GM19351 (cell line): Measurements from ENCODE around the gene ENAM.
"Not testable (repeated sequence)": the region's sequence is repeated elsewhere in the genome, so short reads cannot be mapped to it uniquely, and the experiment has no call there.

Source experiments
- ATAC-seq: cut with Tn5 transposase; IDR thresholded peaks from one replicate; pipeline ENCODE4 v1.9.1; 2021; ENCODE audit warnings: mild to moderate bottlenecking, moderate library complexity; ENCODE audit not compliant: unreplicated experiment

Gene ENAM

DNA sequence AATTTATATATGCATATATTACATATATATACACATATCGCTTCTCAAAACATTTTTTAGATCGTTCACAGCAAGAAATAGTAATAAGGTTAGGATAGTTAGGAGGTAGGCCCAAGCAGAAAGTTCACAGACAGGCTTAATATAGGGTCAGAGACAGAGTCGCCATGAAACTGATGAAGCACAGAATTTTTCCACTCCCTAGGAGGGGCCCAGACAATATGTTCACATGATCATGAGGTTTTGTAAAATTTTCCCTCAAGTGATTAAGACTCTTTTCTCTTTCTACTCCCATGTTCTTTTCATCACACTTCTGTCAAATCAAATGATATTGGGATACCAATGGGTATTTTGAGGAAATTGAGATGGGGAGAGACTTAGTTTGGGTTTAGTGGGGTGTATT is 5.2 kb upstream of the ENAM start:
- no peak for ATAC-seq

DNA sequence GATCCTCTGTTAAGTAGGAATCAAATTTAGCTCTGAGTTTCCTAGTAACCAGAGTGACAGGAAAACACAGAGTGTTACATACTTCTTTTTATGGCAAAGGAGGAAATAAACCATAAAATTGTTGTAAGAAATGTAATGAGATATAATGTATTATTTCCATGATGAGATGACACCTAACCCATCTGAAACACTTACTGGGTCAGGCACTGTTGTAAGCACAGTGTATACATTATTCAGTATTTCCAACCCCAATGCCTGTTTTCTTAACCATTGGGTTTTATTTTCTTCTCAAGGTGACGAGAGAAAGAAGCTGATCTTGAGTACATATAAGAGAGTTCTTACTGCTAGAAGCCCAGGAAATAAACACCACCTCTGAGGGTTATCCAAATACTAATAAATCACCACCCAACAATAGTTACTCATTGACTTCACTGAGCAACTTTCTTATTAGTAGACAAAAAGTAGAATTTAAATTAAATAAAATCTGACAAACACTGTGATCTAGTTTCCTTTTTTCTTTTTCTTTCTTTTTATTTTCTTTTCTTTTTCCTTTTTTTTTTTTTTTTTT is 4.2 kb upstream of the ENAM start:
- no peak for ATAC-seq

- ATAC-seq, result no peak
Observed at GRCh38 chr4:70627620-70628019, 924 bp upstream of the ENAM start.

- no peak for ATAC-seq
Observed at GRCh38 chr4:70629469-70630090, 1.0 kb downstream of the ENAM start.

GRCh38 chr4:70630162-70630561 is 1.6 kb downstream of the ENAM start:
- ATAC-seq, result no peak

DNA sequence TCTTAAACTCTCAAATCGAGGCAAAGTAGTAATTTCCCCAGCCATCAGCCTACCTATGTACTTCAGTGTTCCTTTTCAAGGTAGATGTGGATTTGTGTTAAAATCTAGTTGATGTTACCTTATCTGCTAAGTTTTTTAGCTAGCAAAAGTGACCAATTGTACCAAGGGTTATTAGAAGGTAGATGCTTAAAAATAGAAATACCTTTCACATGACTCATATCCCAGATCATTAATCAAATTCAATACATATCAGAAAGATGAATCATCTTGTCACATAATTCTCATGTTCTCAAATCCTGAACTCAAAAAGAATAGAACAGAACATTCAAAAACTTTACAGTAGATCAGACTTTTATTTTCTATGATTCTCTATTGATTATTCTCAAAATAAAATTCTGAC is 3.5 kb downstream of the ENAM start:
- ATAC-seq, result no peak

DNA sequence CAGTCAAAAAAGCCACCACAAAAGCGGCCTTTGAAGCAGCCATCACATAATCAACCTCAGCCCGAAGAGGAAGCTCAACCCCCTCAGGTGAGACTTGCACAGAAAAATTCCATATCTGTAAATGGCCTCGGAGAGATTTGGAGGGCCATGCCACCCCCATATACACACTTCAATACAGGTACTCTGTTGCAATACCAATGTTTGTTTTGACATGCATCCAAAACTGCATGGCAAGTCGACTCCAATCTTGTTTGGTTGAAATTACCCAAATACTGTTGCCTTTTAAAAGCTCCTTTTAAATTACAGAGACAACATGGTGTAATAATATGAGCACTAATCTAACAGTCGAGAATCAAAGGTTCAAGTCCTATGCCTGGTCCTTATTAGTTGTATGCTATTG is 5.9 kb downstream of the ENAM start:
- ATAC-seq, result no peak

DNA sequence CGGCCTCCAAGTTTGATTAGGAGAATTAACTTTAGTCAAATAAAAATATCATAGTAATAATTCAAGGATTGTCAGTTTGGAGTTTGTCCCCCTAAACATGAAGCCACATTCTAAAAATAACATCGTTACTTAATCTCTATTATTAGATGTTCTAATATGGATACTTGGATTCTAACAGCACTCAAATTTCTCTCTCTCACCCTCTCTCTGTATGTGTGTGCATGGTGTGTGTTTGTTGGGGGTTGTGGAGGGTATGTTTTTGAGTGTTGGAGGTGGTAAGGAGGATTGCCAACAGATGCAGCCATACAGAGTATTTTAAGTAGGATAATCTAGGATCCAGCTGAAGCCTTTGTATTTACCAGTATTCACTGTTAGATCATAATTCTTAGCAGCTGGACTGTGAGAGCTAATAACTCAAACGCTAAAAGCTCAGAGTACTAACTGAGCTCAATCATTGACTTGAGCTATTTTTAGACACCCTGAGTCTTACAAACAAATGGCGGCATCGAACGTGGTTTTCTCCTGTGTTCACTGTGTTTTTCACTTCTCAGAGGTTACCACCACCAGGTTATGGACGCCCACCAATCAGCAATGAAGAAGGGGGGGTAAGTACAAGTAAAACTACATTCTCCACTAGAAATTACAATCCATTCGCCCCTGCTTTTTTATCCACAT is 8.8 kb downstream of the ENAM start:
- no peak for ATAC-seq

GRCh38 chr4:70640192-70640591 is 11.6 kb downstream of the ENAM start:
- ATAC-seq, result peak; percentile 65

GRCh38 chr4:70650741-70651140 is 22.2 kb downstream of the ENAM start:
- ATAC-seq, result not testable (repeated sequence)

GRCh38 chr4:70651864-70652506 is 23.4 kb downstream of the ENAM start:
- no peak for ATAC-seq

- no peak for ATAC-seq
Observed at GRCh38 chr4:70654605-70655011, 26.1 kb downstream of the ENAM start.

DNA sequence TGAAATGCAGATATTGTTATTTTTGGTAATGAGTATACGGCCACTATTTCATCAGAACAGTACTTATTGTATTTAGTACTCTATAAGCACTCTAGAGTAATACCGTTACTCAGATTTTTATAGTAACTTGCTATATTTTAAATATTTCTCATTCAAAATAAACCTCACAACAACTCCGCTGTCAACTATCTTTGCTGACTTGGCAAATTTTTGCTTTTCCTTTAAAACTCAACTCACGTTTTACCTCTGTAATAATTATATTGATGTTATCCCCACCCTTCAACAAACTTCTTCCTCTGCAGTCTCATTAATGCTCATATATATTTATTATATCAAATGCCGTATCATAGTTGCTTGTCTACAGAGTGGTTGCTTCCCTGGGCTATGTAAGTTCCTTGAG is 28.8 kb downstream of the ENAM start:
- no peak for ATAC-seq

DNA sequence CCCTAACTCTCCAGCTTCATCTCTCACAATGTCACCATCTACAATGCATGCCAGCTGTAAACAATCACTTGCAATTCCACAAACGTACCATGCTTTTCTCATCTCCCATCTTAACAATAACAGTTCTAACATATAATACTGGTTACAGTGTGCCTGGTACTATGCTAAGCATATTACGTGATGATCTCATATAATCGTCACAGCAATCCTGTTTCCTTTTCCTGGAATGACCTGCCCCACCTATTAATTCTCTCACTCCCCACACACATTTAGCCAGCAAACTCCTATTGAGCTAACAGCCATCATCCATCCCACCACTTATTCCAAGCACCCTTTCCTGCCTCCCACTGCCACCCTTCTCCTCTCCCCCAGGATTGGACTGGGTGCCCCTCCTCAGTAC is 29.9 kb downstream of the ENAM start:
- ATAC-seq, result no peak

DNA sequence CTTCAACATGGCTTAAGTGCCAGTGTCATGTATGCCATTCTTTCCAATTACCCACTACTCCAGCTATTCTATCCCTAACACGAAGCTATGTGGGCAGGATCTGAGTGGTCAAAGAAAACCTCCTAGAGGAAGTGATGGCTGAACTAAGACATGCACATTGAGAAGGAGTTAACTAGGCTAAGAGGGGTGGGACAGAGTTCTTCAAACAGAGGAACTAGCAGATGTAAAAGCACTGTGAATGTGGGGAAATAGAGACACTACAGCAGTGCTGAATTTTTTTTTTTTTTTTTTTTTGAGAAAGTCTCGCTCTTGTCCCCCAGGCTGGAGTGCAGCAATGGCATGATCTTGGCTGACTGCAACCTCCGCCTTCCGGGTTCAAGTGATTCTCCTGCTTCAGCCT is 31.6 kb downstream of the ENAM start:
- no peak for ATAC-seq

- ATAC-seq, result peak; percentile 86
Observed at GRCh38 chr4:70661309-70661922, 32.9 kb downstream of the ENAM start.

DNA sequence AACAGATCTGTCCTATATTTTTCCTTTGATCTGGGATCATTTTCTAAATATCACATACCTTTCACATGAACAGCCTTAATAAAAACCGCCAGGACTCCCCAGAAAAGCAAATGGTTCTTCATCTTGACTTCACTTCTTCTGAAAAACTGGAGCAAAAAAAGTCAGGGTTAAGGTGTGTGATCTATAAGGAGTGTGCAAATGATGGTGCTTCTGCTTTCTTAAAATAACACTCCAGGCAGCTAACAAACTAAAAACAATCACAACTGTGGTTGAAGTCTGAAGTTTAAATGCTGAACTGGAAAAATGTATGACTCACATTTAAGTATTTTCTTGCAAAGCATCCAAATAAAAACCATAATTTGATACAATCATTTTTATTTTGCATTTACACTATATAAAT is 37.8 kb downstream of the ENAM start, which contains the start of gene JCHAIN:
Gene JCHAIN (minus strand): TSS at position 140 of the 400 bp plus-strand sequence. CDS start 18 bp downstream, at position 122.
- ATAC-seq, result peak; percentile 65

GRCh38 chr4:70667740-70668535 is 39.4 kb downstream of the ENAM start:
- peak; percentile 45 for ATAC-seq

GRCh38 chr4:70670332-70671014 is 41.9 kb downstream of the ENAM start:
- ATAC-seq, result no peak

- ATAC-seq, result no peak
Observed at GRCh38 chr4:70671091-70671490, 42.5 kb downstream of the ENAM start.
